ENCODE measurements around the gene ZBTB42. TPM values are rescaled to one million over a fixed set of nuclear protein-coding genes. Genes with fewer than 3 reads are reported as not detected.

The ZBTB42 gene
- total and polyA plus RNA-seq, 2 donors (not counting 1 experiment from before 2014, with no cell fraction given) = 1.6 to 8.3 TPM

- TF ChIP-seq EZH2 (IDR thresholded peaks at IDR 0.05; ENCODE audit: borderline replicate concordance, insufficient read depth, low read depth, low read length, poor library complexity, severe bottlenecking) (no peak), CTCF (IDR thresholded peaks at IDR 0.05) (no peak)
- DNase-seq = no peak
- Histone ChIP-seq H2AFZ (ENCODE audit: insufficient read depth, low read depth, low read length, poor library complexity, severe bottlenecking) (no peak overlapping the region), H3K27ac (ENCODE audit: low read length in 2 of 2) (no peak overlapping the region), H3K79me2 (ENCODE audit: control insufficient read depth, insufficient read depth, low read length) (peaks cover 5% of the 10 kb centered on the region), H3K27me3 (replicated peaks in 1 of 4; ENCODE audit: control extremely low read depth in 1 of 4, control insufficient read depth in 3 of 4, insufficient read depth in 4 of 4, low read length in 3 of 4) (no peaks in the 10 kb centered on the region), H3K4me3 (ENCODE audit: control extremely low read depth in 1 of 5, extremely low read depth in 1 of 5, insufficient read depth in 1 of 5, low read depth in 2 of 5, low read length in 4 of 5) (no peak overlapping the region), H3K4me2 (replicated peaks; ENCODE audit: low read depth, low read length, poor library complexity, severe bottlenecking) (no peak overlapping the region), H3K4me1 (ENCODE audit: control insufficient read depth in 2 of 2, insufficient read depth in 2 of 2, low read length in 2 of 2) (no peaks in the 10 kb centered on the region), H3K9ac (ENCODE audit: low read length) (no peak overlapping the region), H4K20me1 (ENCODE audit: control insufficient read depth, insufficient read depth, low read length, poor library complexity, severe bottlenecking) (peaks cover 49% of the 10 kb centered on the region), H3K9me3 (ENCODE audit: control extremely low read depth in 1 of 3, control insufficient read depth in 2 of 3, insufficient read depth in 1 of 3, low read length in 2 of 3) (peaks cover 0 to 7% (median 0%) of the 10 kb centered on the region in 3 donors), H3K36me3 (replicated peaks in 1 of 2; ENCODE audit: control extremely low read depth in 1 of 2, control insufficient read depth in 1 of 2, extremely low read depth in 1 of 2, insufficient read depth in 2 of 2, low read length in 1 of 2) (peaks cover 0 to 10% of the 10 kb centered on the region in 2 experiments)
- CTCF ChIA-PET = interaction anchor here (0.6 to 1.3 kb wide), 2 partner anchors 10 to 56 kb away, joined by 3 to 4 read pairs; no protein-coding TSS in a partner anchor
- Mint-ChIP-seq H3K27me3 (no peaks in the 10 kb centered on the region), H3K4me1 (no peaks in the 10 kb centered on the region), H3K9me3 (ENCODE audit: insufficient read depth) (no peaks in the 10 kb centered on the region), H3K27ac (no peak overlapping the region), H3K4me3 (no peak overlapping the region)
- 94% methylated on average over 14 of the region's 15 CpGs for WGBS (ENCODE audit: insufficient coverage)
- no peak for ATAC-seq (ENCODE audit: low read depth)
- POLR2A ChIA-PET = no interaction called here
- intact Hi-C loops (cut with micrococcal nuclease) = no loop called here
Observed at GRCh38 chr14:104778694-104779331, 22.1 kb upstream of the ZBTB42 start.

- Histone ChIP-seq H4K20me1 (ENCODE audit: control insufficient read depth, insufficient read depth, low read length, poor library complexity, severe bottlenecking) (peaks cover 60% of the 10 kb centered on the region), H3K4me1 (ENCODE audit: control insufficient read depth in 2 of 2, insufficient read depth in 2 of 2, low read length in 2 of 2) (no peaks in the 10 kb centered on the region), H3K79me2 (ENCODE audit: control insufficient read depth, insufficient read depth, low read length) (peaks cover 12% of the 10 kb centered on the region), H3K9me3 (ENCODE audit: control extremely low read depth in 1 of 3, control insufficient read depth in 2 of 3, insufficient read depth in 1 of 3, low read length in 2 of 3) (peaks cover 0 to 7% (median 0%) of the 10 kb centered on the region in 3 donors), H3K36me3 (replicated peaks in 1 of 2; ENCODE audit: control extremely low read depth in 1 of 2, control insufficient read depth in 1 of 2, extremely low read depth in 1 of 2, insufficient read depth in 2 of 2, low read length in 1 of 2) (peaks cover 0 to 10% of the 10 kb centered on the region in 2 experiments), H3K9ac (ENCODE audit: low read length) (no peak overlapping the region), H3K27ac (ENCODE audit: low read length in 2 of 2) (no peak overlapping the region), H2AFZ (ENCODE audit: insufficient read depth, low read depth, low read length, poor library complexity, severe bottlenecking) (no peak overlapping the region), H3K4me3 (ENCODE audit: control extremely low read depth in 1 of 5, extremely low read depth in 1 of 5, insufficient read depth in 1 of 5, low read depth in 2 of 5, low read length in 4 of 5) (no peak overlapping the region), H3K27me3 (replicated peaks in 1 of 4; ENCODE audit: control extremely low read depth in 1 of 4, control insufficient read depth in 3 of 4, insufficient read depth in 4 of 4, low read length in 3 of 4) (no peaks in the 10 kb centered on the region), H3K4me2 (replicated peaks; ENCODE audit: low read depth, low read length, poor library complexity, severe bottlenecking) (no peak overlapping the region)
- intact Hi-C loops (cut with micrococcal nuclease) = no loop called here
- Mint-ChIP-seq H3K27me3 (no peaks in the 10 kb centered on the region), H3K4me1 (no peaks in the 10 kb centered on the region), H3K9me3 (ENCODE audit: insufficient read depth) (no peaks in the 10 kb centered on the region), H3K4me3 (no peak overlapping the region), H3K27ac (no peak overlapping the region)
- TF ChIP-seq EZH2 (IDR thresholded peaks at IDR 0.05; ENCODE audit: borderline replicate concordance, insufficient read depth, low read depth, low read length, poor library complexity, severe bottlenecking) = no peak
- TF ChIP-seq CTCF (IDR thresholded peaks at IDR 0.05) = no peak
- ATAC-seq (ENCODE audit: low read depth) (no peak), DNase-seq (no peak)
- ChIA-PET POLR2A (no interaction called here), CTCF (interaction anchor here (1.3 kb wide), 1 partner anchor 11 kb away, joined by 4 read pairs; no protein-coding TSS in a partner anchor)
- WGBS (ENCODE audit: insufficient coverage) = 94% methylated on average over 32 of the region's 32 CpGs
Observed at GRCh38 chr14:104779776-104780512, 21.0 kb upstream of the ZBTB42 start.
